GM18526 (cell line): ENCODE results near the gene TMEM151A.

Experiments used
- POLR2A ChIP-seq: IDR thresholded peaks from 3 replicates; pipeline ENCODE4 v1.6.1; 2011; ENCODE audit not compliant: insufficient read length; ENCODE audit errors: extremely low read depth

The TMEM151A gene

DNA sequence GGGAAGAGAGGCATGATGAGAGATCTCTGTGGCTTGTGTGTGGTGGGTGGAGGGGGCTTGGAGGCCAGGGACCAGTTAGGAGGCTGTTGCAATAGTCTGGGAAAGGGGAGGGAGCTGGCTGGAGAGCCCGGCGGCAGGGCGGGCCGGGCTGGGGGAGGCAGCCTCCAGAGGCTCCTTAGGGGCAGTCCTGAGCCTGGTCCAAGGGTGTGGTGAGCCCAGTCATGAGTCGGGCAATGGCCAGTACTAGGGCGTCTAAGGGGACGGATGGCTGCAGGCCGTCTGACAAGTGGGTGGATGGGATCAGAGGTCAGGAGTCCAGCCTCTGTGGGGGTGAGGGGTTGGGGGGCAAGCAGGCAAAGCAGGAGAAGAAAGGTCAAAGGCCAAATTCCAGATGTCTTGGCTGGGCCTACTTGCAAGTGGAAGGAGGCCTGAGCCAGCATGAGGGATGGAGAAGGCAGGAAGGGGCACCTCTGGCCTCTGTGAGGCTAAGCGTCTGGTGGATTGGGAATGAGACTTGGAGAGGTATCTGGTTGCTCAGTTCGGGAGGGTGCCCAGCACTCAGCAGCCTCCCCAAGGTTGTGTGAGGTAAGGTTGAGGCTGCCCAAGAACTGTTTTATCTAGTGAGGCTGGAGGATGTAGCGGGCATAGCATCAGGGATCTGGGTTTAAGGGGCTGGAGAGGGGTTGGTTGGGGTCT, 31.2 kb downstream of the TMEM151A start:
- no peak for TF ChIP-seq POLR2A

GRCh38 chr11:66323684-66324083, 32.0 kb downstream of the TMEM151A start:
- TF ChIP-seq POLR2A, result no peak

DNA sequence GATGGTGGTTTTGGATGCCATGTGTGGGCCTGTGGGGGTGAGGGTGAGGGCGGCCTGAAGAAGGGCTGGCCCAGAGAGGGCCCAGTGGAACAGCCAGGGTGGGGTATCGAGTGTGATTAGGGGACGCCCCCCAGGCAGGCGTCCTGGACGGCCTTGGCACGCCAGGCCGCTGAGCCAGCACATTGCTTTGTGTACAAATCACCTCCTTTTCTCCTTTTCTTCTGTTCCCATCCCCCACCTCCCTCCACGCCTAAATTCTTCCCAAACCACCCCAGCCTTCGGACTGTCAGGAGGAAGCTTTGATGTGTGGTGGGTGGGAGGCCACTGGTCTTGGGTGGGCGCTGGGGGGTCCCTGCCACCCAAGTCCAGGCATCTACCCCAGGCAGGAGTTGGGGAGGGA, 33.0 kb downstream of the TMEM151A start:
- TF ChIP-seq POLR2A, result no peak

GRCh38 chr11:66325263-66325671, 33.6 kb downstream of the TMEM151A start:
- TF ChIP-seq POLR2A, result no peak

DNA sequence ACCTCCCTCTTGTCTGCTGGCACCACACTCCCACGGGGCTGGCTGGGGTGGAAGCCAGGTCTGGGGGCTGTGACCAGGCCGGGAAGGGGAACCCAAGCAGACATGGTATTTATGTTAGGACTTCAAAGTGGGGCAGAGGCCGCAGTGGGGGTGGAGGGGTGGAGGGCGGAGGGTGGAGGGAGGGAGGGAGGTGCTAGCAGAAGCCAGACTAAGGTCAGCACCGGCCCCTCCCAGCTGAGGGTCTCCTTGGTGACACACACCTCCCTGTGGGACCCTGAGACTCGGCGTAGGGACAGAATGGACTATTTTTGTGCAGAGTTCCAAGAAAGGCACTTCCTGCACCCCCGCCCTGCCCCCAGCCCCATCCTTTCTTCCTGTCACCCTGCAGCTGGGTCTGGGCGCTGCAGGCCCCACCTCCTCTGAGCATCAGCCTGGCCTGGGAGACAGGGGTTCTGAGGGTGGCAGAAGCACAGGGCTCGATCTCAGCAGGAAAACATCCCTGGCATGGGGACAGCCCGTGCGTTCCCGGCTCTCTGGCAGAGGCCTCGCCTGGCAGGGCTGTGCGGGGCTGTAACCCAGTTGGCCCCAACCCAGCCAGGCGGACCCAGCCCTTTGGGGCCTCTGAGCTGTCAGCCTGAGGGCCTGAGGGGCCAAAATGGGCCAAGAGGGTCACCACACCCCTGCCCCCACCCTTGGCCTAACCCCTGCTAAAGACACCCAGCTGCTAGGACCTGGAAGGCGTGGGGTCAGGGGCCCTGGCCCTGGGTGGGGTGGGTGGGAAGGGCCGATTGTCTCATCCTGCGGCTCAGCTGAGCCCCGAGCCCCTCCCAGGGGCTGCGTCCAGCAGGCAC, 34.8 kb downstream of the TMEM151A start:
- TF ChIP-seq POLR2A, result no peak

GRCh38 chr11:66327171-66328030, 35.7 kb downstream of the TMEM151A start:
- TF ChIP-seq POLR2A, result no peak

- no peak for TF ChIP-seq POLR2A
Measured at GRCh38 chr11:66328031-66328301, 36.3 kb downstream of the TMEM151A start.

- no peak for TF ChIP-seq POLR2A
Measured at GRCh38 chr11:66328302-66329144, 36.8 kb downstream of the TMEM151A start.

DNA sequence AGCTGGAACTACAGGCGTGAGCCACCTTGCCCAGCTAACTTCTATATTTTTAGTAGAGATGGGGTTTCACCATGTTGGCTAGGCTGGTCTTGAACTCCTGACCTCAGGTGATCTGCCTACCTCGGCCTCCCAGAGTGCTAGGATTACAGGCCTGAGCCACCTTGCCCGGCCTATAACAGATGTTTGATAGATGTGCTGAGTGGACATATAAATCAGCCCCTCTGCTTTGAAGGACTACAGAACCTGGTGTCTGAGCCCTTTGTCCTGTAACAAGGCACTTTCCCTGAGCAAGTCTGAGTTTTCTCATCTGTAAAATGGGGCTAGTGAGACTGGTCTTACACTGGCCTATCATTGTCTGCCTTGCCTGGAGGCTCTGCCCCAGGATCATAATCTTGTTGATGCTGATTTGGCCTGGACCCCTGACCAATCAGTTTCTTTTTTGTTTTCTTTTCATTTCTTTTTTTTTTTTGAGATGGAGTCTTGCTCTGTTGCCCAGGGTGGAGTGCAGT, 37.5 kb downstream of the TMEM151A start:
- TF ChIP-seq POLR2A, result no peak

GRCh38 chr11:66330931-66331330, 39.2 kb downstream of the TMEM151A start:
- no peak for TF ChIP-seq POLR2A

DNA sequence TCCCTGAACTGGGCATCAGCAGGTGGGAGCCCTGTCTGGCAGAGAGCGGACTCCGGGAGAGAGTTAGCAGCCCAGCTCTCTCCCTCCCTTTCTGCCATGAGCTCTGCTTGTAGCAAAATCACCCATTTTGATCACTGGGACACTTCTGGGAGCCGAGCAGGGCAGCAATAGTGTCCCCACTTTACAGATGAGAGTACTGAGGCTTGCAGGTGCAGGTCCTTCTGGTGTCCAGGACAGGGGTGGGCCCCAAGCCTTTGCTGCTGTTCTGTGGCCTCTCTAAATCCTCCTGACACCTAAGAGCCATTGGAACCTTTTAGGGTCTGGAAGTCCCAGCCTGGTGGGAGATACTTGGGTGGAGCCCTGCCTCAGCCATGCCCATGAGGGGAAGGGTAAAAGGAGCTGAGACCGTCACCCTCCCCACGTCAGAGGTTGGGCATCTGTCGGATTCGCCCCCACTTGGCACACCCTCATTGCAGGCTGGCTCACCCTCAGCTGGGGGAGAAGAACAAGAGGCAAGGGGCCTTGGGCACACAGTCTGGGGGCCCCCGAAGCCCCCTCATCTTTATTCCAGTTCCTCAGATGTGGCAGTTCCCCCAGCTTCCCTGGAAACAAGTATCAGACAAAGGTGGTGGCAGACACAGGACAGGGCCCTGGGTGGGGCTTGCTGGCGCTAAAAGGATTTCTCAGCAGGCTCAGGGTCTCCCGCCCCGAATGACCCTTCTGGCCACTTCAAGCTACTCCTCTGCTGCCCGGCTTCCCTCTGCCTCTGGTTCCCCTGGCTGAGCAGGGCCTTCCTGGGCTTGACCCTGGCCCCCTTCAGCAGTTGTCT, 40.1 kb downstream of the TMEM151A start:
- no peak for TF ChIP-seq POLR2A

- TF ChIP-seq POLR2A, result no peak
Measured at GRCh38 chr11:66332371-66333219, 40.9 kb downstream of the TMEM151A start.

GRCh38 chr11:66333220-66333877, 41.7 kb downstream of the TMEM151A start:
- no peak for TF ChIP-seq POLR2A
